ENCODE measurements around the gene ATE1.

GRCh38 chr10:121853950-121854349 is 73.9 kb downstream of the ATE1 start:
- TF ChIP-seq POLR2A (IDR thresholded peaks at IDR 0.05; ENCODE audit: low read depth, low read length), result no peak
- TF ChIP-seq CTCF (conservative IDR thresholded peaks at IDR 0.05; ENCODE audit: low read depth, low read length), result no peak
- no peak for TF ChIP-seq BHLHE40 (IDR thresholded peaks at IDR 0.05; ENCODE audit: low read depth, low read length)
- TF ChIP-seq RAD21 (IDR thresholded peaks at IDR 0.05; ENCODE audit: low read length), result no peak
- TF ChIP-seq CEBPB (IDR thresholded peaks at IDR 0.05; ENCODE audit: low read depth, low read length), result no peak
- no peak for TF ChIP-seq ELK1 (IDR thresholded peaks at IDR 0.05; ENCODE audit: borderline replicate concordance, low read depth, low read length)
- no peak for TF ChIP-seq RCOR1 (IDR thresholded peaks at IDR 0.05; ENCODE audit: insufficient replicate concordance, low read length)
- TF ChIP-seq MXI1 (IDR thresholded peaks at IDR 0.05; ENCODE audit: borderline replicate concordance, low read depth, low read length), result no peak
- TF ChIP-seq NFE2L2 (IDR thresholded peaks at IDR 0.05; ENCODE audit: low read depth, low read length), result no peak
- TF ChIP-seq RFX5 (IDR thresholded peaks at IDR 0.05; ENCODE audit: low read depth, low read length), result no peak
- no peak for TF ChIP-seq USF2 (IDR thresholded peaks at IDR 0.05; ENCODE audit: low read depth, low read length)
- no peak for TF ChIP-seq SMC3 (IDR thresholded peaks at IDR 0.05; ENCODE audit: low read depth, low read length)
- no peak for TF ChIP-seq MAZ (IDR thresholded peaks at IDR 0.05; ENCODE audit: borderline replicate concordance, low read depth, low read length)
